ENCODE data around the gene CCDC175.
A peak's percentile ranks its signal among the peaks of the same experiment; 100 is the strongest.

The CCDC175 gene

DNA sequence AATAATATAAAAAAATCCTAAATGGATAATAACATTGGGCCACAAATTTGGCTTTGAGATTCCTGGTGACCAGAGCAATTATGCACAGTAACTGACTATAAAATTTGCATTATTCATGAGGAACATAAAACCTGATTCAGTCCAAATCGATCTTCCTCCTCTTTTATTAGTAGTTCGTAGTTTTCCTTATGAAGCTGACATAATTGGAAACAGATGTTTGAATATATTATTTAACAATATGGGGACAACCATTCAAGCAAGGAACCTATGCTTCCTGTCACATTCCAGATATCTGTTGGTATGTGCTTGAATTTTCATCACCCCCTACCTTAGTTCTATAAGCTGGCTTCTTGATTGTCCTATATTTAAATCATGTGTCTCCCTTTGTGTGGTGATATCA is 34.9 kb downstream of the CCDC175 start:
- no peak for DNase-seq (ENCODE audit: low spot score)
- no peak for FAIRE-seq

DNA sequence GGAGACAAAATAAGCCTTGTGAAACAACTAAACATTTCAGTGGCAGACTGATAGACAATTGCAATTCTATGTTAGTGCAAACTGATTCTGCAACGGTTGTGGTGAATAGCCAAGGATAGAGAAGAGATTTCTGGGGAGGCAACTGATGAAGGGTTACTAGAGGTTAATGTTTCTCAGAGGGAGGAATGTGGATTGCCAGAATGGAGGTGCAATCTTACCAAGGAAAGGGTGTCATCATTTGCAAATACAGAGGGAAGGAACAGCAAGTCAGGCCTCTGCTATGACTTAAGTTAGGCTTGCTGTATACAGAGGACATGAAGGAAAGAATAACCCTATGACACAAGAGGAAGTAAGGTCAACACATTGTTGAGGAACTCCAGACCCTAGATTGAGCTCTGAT is 35.8 kb downstream of the CCDC175 start:
- DNase-seq (ENCODE audit: low spot score) (no peak), FAIRE-seq (peak; percentile 17)

DNA sequence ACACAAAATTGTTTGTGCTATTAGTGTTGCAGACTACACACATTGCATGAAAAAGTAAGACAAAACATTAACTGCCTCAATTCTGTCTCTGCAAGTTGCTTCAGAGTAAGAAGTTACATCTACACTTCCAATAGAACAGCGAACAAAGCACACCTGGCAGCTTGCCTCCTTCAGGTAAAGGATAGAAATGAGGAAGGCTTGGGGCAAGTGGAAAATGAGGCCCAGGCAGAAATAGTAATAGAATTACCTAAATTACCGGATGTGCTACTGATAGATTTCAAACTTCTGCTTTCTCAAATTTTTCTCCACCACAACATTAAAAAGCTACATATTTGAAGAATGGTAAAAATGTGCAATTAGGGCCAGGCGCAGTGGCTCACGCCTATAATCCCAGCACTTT is 37.7 kb downstream of the CCDC175 start:
- DNase-seq (ENCODE audit: low spot score), result no peak
- no peak for FAIRE-seq

DNA sequence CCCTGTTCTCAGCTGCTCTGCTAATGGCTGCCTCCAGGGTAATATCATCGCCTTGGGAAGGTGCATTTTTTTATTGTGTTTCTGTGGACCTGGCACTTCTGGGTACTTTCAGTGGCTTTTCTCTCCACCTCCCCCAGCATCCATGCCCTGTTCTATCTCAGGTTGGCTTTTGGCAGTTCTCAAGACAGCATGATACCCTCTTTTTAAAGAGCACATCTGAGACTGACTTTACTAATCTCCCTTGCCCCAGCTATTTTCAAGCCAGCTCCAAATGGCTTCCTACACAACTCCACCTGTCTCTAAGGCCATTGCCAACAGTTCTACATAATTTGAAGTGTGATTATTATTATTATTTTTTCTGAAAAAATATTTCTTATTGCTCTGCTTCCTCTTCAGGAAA is 39.1 kb downstream of the CCDC175 start:
- no peak for DNase-seq (ENCODE audit: low spot score)
- peak; percentile 75 for FAIRE-seq

DNA sequence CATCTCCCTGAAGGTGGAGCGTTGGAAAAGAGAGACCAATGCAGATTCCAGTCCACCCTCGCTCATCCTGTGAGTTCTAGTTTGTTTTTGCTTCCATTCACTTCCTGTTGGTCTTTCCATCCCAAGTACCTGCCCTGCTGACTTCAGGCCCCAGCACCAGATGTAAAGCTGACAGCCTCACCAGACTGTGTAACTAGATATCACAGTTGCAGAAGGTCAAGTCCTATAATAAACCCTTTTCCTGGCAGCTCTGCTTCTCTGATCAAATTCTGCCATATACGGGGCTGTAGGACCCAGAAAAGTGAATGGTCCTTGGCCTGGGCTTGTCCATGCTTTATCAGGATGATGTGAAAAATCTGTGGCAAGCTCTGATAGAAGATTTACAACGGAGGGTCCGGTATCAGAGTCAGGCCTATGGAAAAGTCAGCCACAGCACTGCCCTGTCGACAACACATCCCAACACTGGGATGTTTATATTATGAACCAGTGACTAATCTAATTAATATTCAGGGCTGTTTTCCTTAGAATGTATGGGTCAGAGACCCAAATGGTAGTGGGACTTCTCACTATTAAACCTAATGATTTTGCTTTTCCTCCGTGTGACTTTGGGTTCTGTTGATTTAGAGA is 42.1 kb downstream of the CCDC175 start:
- DNase-seq (ENCODE audit: low spot score), result no peak

DNA sequence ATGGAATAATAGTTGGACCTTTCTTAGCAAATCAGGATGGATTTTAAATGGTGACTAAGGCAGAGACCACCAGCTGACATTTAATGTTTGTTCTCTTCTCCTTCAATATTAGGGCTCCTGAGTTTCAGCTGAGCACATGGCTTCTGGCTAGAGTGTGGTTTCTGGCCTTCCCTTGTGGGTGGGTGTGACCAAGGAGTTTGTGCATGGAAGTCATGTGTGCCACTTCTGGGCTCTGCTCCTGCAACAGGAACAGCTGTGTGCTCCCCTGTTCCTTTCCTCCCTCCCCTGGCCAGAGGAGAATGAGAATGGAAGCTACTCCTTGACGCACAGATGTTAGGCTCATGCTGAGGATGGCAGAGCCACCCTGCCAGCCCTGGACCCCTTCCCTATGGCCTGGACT is 44.2 kb downstream of the CCDC175 start:
- no peak for DNase-seq (ENCODE audit: low spot score)

More for the DNA sequence above, 42.1 kb downstream of the CCDC175 start:
- no peak for FAIRE-seq

DNA sequence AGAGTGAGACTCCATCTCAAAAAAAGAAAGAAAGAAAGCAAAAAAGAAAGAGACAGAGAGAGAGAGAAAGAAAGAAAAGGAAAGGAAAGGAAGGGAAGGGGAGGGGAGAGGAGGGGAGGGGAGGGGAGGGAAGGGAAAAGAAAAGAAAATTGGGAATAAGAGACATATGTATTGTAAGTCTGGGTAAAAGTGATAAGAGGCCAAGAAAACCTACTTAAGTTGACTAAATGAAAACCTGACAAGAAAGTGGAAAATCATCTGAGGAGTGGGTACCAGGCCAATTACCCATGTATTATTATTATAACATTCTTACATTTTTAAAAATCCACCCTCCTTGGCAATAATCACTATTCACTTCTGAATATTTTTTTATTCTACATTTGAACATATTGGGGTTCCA is 46.3 kb downstream of the CCDC175 start:
- FAIRE-seq, result no peak

More for the DNA sequence above, 44.2 kb downstream of the CCDC175 start:
- peak; percentile 65 for FAIRE-seq

DNA sequence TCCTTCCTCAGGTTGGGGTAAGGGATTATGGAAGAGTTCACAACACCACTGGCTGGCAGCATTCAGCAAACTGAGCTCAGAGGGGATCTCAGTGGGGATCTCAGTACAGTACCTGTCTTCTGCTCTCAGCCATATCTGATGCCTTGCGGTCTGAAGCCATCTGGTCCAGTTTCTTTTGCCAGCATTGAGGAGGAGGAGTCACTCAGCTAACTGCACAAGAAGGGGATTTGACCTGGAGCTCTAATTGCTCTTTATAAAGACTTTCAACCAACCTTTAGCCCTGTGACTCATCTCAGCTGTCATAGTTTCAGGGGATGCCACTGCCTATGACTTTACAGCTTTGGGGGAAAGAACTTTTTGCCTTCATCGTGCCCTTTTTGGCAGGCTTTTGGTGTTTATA is 47.4 kb downstream of the CCDC175 start:
- FAIRE-seq (peak; percentile 42), DNase-seq (ENCODE audit: low spot score) (no peak)

More for the DNA sequence above, 46.3 kb downstream of the CCDC175 start:
- no peak for DNase-seq (ENCODE audit: low spot score)

DNA sequence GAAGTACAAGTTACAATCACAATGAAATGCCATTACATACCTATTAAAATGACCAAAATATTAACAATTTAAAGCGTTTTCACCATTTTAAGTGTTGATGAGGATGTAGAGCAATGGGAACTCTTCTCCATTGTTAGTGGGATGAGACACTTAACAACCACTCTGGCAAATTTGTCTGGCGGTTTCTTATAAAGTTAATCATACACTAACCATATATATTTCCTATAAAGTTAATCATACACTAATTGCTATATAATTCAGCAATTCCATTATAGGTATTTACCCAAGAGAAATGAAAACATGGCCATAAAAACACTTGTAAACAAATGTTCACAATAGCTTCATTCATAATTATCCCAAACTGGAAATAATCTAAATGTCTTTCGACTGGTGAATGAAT is 56.4 kb downstream of the CCDC175 start:
- DNase-seq (ENCODE audit: low spot score), result no peak
- no peak for FAIRE-seq

DNA sequence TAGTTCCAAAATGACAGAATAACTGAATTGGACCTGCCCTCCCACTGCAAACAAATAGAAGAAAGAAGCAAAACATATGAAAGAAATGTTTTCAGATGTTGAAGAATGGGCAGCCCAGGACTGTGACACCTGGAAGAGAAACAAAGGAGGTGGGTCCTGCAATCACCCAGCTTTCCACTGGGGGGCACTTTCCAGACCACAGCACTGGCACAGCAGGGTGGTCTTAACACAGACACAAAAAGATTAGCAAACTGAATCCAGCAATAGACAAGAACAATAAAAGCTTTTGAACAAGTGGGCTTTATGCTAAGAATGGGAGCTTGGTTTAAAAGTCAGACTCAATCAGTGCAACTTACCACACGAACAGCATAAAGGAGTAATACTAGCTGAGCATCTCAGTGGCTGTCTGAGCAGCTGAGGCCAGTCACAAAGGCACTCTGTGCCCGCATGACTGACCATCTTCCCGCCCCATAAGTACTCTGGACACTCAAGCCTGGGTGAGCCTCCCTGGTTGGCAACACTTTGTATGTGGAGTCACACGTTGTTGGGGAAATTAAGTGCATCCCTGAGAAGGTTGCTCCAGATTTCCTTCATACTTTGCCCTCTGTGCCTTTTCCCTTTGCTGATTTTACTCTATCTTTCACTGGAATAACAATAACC is 64.6 kb downstream of the CCDC175 start:
- FAIRE-seq (no peak), DNase-seq (ENCODE audit: low spot score) (peak; percentile 46)

DNA sequence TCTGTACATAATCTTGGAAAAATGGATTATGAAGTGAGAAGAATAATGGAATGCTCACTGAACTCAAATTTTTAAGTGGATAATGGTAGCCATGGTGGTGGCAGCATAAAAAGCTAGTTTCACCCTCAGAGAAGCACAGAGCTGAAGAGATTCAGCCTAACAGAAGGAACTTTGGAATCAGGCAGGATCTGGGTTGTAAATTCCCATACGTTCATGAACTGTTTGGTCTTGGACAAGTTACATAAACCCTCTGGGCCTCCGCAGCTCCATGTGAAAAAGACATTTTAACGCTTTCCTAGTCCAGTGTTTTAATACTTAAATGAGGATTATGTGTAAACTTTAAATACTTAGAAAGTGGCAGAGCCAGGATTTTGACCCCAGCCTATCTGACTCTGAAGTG is 65.6 kb downstream of the CCDC175 start:
- no peak for DNase-seq (ENCODE audit: low spot score)
- no peak for FAIRE-seq

DNA sequence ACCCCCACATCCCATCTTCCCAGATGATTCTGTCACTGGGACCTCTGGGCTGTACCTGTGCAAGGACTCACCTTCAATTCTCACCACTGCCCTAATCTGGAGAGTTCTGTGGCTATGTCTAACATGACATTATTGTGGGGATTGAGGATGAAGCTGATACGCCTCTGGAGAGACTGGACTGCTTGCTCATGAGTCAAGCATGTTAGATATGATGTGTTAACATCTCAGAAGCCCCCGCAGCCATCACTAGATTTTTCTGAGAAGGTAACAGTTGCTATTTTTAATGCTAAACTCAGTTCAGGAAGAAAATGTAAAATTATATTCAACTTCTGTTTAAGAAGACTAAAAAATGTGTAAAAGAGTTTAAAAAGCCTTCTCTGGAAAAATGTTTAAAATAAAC is 66.6 kb downstream of the CCDC175 start:
- FAIRE-seq (no peak), DNase-seq (ENCODE audit: low spot score) (no peak)

DNA sequence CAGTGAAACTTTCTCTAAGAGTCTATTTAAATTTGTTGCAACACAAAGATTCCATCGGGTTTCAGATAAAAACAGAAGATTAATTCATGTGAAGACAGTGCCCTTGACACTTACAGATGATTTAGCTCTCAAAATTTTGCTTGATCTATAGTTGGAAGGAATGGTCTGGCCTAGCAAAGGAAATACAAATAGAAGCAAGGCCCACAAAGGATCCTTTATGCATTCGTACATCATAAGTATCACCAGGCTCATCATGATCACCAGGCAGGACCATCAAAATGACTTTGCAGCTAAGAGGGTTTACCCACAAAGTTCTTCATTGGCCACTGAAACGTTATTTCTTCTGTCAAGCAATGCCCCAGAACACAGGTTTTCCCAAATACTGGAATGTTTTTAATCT is 67.5 kb downstream of the CCDC175 start:
- FAIRE-seq (no peak), DNase-seq (ENCODE audit: low spot score) (no peak)

DNA sequence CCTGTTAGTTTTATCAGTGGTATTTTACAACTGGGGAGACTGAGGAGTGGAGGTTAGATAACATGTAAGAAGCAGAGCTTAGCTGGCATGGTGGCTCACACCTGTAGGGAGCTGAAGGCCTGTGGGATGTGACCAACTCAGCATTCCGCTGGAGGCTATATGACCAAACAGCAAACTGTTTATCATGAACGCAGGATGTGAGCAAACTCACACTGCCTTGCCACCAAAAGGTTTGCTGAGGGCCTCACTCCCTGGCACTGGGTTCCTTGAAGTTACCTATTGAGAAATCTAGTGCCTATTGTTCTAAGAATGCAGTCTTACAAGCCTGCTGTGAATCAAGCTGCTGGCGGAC is 68.9 kb downstream of the CCDC175 start:
- FAIRE-seq (peak; percentile 27), DNase-seq (ENCODE audit: low spot score) (no peak)

DNA sequence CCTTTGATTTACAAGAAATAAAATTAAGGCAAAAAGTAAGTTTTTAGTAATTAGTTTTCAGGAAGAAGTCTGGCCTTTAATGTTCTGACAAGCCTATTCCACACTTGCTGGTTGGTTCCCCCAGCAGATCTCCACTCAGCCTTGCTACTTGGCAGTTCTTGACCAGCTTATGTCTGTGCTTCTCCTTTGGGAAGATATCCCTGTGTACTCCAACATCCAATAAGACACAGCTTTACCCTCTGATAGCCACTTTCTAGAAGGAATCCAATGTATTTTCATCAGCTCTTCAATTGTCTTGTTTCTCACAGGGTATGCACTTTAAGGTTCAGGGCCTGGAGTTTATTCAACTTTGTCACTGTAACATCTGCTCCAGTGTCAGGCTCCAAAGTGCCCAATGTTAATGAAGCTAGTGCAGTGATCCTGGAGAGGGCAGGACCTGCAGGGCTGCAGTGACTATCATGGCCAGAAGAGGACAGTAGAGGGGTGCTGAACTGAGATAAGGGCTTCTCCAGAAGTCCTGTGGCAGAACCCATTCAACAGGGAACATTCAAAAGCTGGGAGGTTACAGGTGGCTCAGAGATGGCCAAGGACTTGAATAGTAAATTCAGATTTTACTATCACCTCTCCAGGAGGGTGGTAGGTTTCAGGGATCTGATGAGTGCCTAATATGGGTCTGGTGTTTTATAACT is 69.4 kb downstream of the CCDC175 start:
- peak; percentile 77 for DNase-seq (ENCODE audit: low spot score)
- peak; percentile 27 for FAIRE-seq

DNA sequence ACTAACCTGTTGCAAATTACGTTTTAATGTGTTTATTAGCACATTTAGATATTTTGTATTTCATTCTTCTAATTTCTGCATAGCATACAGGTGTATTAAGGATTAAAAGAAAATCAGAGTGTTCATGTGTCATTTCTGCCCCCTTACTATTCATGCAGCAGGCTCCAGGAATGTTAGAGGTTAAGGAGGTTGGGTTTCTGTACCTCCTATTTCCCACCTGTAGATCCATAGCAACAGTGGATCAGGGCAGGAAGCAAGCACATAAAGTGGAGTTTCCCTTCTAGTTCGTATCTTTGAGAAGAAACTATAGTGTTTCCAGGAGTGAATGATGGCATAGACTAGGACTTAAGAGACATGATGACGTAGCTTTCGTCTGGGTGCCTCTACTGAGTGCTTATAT is 73.4 kb downstream of the CCDC175 start:
- FAIRE-seq (no peak), DNase-seq (ENCODE audit: low spot score) (no peak)

DNA sequence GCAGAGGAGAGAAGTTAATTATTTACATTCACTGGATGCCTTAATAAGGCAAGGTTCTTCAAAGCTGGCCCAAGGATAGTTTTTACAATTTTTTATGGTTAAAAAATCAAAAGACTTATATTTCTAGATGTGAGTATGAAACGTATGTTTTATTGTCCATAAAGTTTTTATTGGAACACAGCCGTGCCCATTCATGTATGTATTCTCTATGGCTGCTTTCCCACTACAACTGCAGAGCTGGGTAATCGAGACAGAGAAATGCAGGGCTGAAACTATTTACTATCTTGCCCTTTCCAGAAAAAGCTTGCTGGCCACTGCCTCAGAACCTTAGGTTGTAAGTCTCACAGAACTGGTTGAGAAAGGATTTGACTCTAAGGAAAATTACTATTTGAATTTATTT is 75.9 kb downstream of the CCDC175 start:
- DNase-seq (ENCODE audit: low spot score) (no peak), FAIRE-seq (no peak)

DNA sequence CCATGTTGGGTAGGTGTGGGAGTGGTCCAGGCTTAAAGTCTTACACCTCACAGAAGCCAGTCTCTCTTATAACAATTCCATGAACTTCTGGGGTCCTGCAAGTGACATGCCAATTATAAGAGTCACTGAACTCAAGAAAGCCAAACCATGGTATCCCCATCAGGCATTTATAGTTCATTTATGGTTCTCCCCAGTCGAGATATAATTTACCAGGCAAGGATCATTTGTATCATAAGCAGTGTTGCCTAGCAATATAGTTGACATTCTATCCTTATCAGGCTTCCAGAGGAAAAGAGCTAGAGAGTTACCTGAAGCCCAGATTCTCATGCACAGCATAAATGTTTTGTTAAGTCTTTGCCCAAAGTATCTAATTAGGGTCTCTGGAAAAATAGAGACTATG is 84.2 kb downstream of the CCDC175 start:
- DNase-seq (ENCODE audit: low spot score), result no peak
- FAIRE-seq, result no peak

DNA sequence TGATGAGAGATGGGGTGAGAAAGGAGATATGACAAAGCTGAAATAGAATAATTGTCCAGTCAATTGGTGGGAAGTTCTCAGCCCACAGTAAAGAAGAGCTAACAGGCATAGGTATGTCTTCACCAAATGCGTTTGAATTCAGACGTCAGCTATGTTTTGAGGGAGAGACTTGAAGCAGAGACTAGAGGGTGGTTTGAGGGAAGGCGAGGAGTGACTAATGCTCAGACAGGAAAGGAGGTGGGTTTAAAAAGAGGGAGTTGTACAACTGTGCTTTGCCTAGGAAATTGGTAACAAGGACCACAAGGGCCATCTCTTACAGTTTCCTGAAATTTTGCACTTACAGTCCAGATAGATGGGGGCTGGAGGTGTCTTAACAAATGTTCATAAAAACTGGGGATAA is 85.9 kb downstream of the CCDC175 start:
- FAIRE-seq (no peak), DNase-seq (ENCODE audit: low spot score) (no peak)

DNA sequence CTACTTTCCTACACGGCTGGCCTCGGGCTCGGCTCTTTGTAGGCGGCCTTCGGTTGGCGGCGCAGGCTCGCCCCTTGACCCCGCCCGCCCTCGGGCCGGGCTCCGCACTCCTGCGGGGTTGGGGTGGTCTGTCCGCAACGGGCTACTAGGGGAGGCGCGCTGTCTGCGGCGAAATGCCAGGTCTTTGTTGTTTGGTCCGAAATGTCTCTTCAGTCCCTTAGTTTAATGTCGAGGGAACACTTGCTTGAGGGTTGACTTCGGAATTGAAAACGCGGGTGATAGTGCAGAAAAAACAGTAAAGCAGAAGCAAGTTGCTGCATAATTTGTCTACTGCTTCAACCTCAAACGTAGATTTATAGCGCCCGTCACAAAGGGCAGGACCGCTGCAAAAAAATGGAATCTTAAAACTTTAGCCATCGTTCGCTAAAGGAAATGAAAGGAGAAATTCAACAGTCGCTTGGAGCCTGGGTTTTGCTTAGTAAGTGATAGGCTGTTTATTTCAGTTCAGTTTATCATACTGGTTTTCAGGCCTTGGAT is 91.9 kb downstream of the CCDC175 start:
- DNase-seq (ENCODE audit: low spot score) (no peak), FAIRE-seq (no peak)

DNA sequence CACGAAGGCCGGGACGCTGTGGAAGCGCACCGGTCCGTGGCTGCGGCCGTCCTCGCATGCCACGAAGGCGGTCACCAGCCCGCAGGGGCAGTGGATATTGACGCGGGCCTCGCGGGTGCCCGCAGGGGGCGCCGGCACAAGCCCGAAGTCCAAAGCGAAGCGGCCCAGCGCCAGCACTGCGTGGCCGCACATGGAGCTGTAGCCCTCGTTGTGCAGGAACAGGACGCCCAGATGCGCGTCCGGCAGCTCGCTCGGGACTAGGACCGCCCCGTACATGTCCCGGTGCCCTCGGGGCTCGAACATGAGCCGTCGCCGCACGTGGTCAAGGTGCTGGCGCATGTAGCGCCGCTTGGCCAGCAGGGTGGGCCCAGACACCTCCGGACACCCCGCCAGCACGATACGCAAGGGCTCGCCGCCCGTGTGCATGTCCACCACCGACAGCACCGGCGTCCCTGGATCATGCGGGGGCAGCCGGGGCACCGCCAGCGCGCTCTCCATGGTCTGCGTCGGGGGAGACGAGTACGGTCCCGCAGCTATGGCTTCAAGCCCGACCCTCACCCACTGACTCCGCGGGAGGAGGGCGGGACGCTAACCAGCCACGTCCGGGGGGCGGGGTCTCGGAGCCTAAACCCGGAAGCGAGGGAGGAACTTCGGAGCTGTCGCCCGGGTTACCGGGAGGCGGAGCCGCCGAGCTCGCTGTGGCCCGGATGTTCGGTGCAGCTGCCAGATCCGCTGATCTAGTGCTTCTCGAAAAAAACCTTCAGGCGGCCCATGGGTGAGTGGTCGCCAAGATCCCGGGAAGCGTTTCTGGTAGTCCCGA is 92.6 kb downstream of the CCDC175 start, which contains the start of the genes JKAMP and L3HYPDH:
TSS of gene JKAMP (plus strand) at position 699 of the 820 bp plus-strand sequence. CDS start at position 772, 73 bp downstream.
TSS of gene L3HYPDH (minus strand) at position 590 of the 820 bp plus-strand sequence. CDS start at position 498, 92 bp downstream.
- FAIRE-seq (peak; percentile 93), DNase-seq (ENCODE audit: low spot score) (peak; percentile 99)
